BE2C (cell line): ENCODE results near the gene EPB41L1.

Experiments
- DNase-seq: peaks from one replicate; pipeline ENCODE4 v3.0.0-alpha.2; 2020
- H3K27me3 ChIP-seq: fragments of 250-450 bp; sonication (Bioruptor Pico); 2 replicates; pipeline ENCODE4 v1.5.1; 2020; ENCODE audit warnings: mild to moderate bottlenecking
- H3K36me3 ChIP-seq: fragments of 250-450 bp; sonication (Bioruptor Pico); 2 replicates; pipeline ENCODE4 v1.5.1; 2020; ENCODE audit warnings: mild to moderate bottlenecking
- H3K4me1 ChIP-seq: fragments of 250-450 bp; sonication (Bioruptor Pico); 2 replicates; pipeline ENCODE4 v1.5.1; 2020
- H3K4me3 ChIP-seq: 2 replicates; pipeline ENCODE4 v1.5.1; 2011; ENCODE audit warnings: low read depth, low read length
- H3K9me3 ChIP-seq: fragments of 250-450 bp; sonication (Bioruptor Pico); 2 replicates; pipeline ENCODE4 v1.5.1; 2020
- TF ChIP-seq, protein P1 (sequence below): IDR thresholded peaks from 2 replicates; pipeline ENCODE4 v1.5.1; 2012; ENCODE audit warnings: mild to moderate bottlenecking, low read depth, low read length

EPB41L1 gene

DNA sequence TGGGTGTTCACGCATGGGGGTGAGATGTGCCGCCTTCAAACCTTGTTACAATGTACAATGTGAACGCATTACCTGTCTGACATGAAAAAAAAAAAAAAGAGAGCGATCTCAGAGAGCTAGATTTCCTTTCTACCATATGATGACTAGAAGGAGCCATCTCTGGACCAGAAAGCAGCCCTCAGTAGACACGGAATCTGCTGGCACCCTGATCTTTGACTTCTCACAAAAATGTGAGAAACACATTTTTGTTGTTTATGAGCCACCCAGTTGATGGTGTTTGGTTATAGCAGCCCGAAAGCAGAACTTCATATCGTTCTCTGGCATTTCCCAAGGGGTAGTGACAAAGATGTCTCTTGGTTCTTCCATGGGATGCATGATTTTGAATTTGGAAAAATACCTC, 33.5 kb upstream of the EPB41L1 start:
- Histone ChIP-seq H3K27me3 (no peaks in the 10 kb centered on the region), H3K4me3 (no peak overlapping the region), H3K9me3 (no peaks in the 10 kb centered on the region), H3K36me3 (no peaks in the 10 kb centered on the region), H3K4me1 (no peaks in the 10 kb centered on the region)
- TF ChIP-seq, protein P1, sequence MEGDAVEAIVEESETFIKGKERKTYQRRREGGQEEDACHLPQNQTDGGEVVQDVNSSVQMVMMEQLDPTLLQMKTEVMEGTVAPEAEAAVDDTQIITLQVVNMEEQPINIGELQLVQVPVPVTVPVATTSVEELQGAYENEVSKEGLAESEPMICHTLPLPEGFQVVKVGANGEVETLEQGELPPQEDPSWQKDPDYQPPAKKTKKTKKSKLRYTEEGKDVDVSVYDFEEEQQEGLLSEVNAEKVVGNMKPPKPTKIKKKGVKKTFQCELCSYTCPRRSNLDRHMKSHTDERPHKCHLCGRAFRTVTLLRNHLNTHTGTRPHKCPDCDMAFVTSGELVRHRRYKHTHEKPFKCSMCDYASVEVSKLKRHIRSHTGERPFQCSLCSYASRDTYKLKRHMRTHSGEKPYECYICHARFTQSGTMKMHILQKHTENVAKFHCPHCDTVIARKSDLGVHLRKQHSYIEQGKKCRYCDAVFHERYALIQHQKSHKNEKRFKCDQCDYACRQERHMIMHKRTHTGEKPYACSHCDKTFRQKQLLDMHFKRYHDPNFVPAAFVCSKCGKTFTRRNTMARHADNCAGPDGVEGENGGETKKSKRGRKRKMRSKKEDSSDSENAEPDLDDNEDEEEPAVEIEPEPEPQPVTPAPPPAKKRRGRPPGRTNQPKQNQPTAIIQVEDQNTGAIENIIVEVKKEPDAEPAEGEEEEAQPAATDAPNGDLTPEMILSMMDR = no peak
- no peak for DNase-seq

DNA sequence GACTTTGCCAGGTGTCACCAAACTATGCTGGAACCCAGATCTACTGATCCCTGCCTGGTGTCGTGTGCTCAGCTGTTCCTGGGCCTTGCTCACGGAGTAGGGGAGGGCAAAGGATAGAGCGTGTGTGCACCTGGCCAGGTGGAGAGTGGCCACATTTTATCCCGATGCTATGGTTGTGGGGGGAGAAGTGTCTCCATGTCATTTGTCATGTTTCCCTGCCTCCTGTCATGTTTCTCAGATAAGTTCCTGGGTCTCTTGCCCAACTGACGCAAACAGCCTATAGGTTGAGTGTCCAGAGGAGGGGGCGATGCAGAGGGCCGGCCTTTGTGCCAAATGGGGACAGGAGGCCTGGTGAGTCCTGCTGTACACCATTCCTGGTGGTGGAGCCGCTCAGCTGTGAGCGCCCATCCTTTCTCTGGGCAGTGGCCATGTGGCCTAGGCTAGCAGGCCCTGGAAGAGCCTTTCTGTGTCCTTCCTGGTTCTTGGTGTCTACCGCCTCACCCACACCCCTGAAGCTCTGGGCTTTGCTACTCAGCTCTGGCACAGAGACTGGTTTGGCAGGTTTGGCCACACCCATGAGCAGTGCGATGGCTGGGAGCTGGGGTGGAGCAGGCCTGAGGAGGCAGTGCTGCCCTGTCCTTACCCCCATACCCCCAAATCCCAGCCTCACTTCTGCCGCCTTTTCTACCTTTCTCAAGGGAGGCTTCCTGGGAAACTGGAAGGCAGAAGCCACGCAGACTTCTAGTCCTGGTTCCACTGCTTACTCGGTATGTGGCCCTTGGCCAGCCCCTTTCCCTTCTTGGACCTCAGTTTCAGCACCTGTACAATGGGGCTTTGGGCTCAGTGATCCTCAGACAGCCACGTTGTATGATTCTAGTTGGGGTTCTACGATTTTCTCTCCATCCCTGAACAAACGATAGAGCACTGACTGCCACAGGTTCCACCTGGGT, 32.3 kb upstream of the EPB41L1 start:
- no peaks in the 10 kb centered on the region for H3K9me3 ChIP-seq
- TF ChIP-seq, protein P1 = no peak
- no peaks in the 10 kb centered on the region for H3K4me1 ChIP-seq
- H3K36me3 ChIP-seq = no peaks in the 10 kb centered on the region
- no peak overlapping the region for H3K4me3 ChIP-seq
- H3K27me3 ChIP-seq = no peaks in the 10 kb centered on the region
- no peak for DNase-seq

- TF ChIP-seq, protein P1 = no peak
- H3K27me3 ChIP-seq = no peaks in the 10 kb centered on the region
- no peaks in the 10 kb centered on the region for H3K36me3 ChIP-seq
- no peaks in the 10 kb centered on the region for H3K9me3 ChIP-seq
- H3K4me1 ChIP-seq = no peaks in the 10 kb centered on the region
- DNase-seq = no peak
- no peak overlapping the region for H3K4me3 ChIP-seq
Measured at GRCh38 chr20:36122931-36123288, 31.6 kb upstream of the EPB41L1 start.

- no peak for DNase-seq
- H3K9me3 ChIP-seq = no peaks in the 10 kb centered on the region
- no peaks in the 10 kb centered on the region for H3K36me3 ChIP-seq
- H3K27me3 ChIP-seq = no peaks in the 10 kb centered on the region
- no peak overlapping the region for H3K4me3 ChIP-seq
- TF ChIP-seq, protein P1 = no peak
- H3K4me1 ChIP-seq = no peaks in the 10 kb centered on the region
Measured at GRCh38 chr20:36125097-36125496, 29.4 kb upstream of the EPB41L1 start.

DNA sequence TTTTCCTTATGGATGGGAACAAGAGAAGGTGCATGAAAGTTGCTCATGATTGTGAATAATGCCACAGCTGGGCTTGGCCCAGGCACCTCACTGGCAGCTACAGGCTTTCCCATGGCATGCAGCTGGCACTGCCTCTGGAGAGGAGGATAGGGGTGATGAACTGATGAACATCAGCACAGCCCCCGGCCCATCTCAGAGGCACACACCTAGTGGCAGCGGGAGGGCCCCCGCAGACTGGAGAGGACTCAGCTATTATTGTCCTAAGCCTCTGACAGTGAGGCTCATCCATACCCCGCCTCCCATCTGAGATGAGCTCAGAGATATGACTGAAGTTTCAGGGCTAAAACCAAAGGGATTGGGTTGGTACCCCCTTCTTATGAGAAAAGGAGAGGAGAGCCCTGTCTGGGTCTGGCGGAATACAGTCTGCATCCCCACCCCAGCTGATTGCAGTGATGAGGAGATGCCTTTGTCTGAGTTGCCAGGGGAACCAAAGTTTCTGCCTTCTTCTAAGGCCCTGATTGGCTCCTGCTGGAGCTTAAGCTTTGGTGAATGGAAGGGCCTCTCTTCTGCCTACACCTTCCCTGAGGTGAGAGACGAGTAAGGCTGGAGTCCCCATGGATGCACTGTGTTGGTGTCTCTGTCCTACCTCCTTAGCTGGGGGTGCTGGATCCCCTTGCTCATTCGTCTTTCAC, 27.6 kb upstream of the EPB41L1 start:
- Histone ChIP-seq H3K27me3 (no peaks in the 10 kb centered on the region), H3K9me3 (no peaks in the 10 kb centered on the region), H3K4me3 (no peak overlapping the region), H3K4me1 (no peaks in the 10 kb centered on the region), H3K36me3 (no peaks in the 10 kb centered on the region)
- TF ChIP-seq, protein P1 = no peak
- DNase-seq = no peak
